ENCODE data around the gene C14orf93. TPM values are rescaled to one million over a fixed set of nuclear protein-coding genes. Genes with fewer than 3 reads are reported as not detected.

C14orf93 gene
- polyA plus RNA-seq, 2 of the 4 experiments (the other 2 are of a cell fraction): 6.8 to 9.7 TPM

- TF ChIP-seq GATA3 (IDR thresholded peaks at IDR 0.05; ENCODE audit: borderline replicate concordance) (no peak), CBX2 (IDR thresholded peaks at IDR 0.05; ENCODE audit: borderline replicate concordance, low read depth) (no peak), PBX3 (IDR thresholded peaks at IDR 0.05) (no peak), MAX (IDR thresholded peaks at IDR 0.05) (no peak)
Measured at GRCh38 chr14:23051141-23052057, 41.5 kb upstream of the C14orf93 start (continued).

GRCh38 chr14:23049011-23049410 lies 39.1 kb upstream of the C14orf93 start:
- FAIRE-seq: no peak
- no peak overlapping the region for H3K4me3 ChIP-seq
- no peaks in the 10 kb centered on the region for H3K4me1 ChIP-seq
- TF ChIP-seq FOXS1 (CRISPR knock-in tag; IDR thresholded peaks at IDR 0.05) (no peak), RFX5 (IDR thresholded peaks at IDR 0.05) (no peak), HOXB13 (CRISPR knock-in tag; IDR thresholded peaks at IDR 0.05; ENCODE audit: low read depth) (no peak), ELK1 (IDR thresholded peaks at IDR 0.05; ENCODE audit: low read depth, low read length) (no peak), GATA3 (IDR thresholded peaks at IDR 0.05; ENCODE audit: borderline replicate concordance) (no peak), TP53 (CRISPR knock-in tag; IDR thresholded peaks at IDR 0.05) (no peak)
- H3K4me2 ChIP-seq: no peak overlapping the region
- DNase-seq (ENCODE audit: low read depth in 1 of 2, low spot score in 1 of 2): no peak
- ATAC-seq: no peak
- POLR2A ChIA-PET: no interaction called here
- no peaks in the 10 kb centered on the region for H3K9me3 ChIP-seq
- CTCF ChIA-PET: interaction anchor here (0.9 to 33.8 kb wide), 4 partner anchors 10 to 119 kb away, joined by 3 to 1206 read pairs (median 30); partner anchors contain the start of genes AJUBA and CDH24
- no peak overlapping the region for H3K27ac ChIP-seq
- 100% methylated on average over 4 of the region's 9 CpGs for WGBS (ENCODE audit: missing lambda C conversion rate)

- ATAC-seq: no peak
- ChIA-PET CTCF (interaction anchor here (0.7 to 33.8 kb wide), 6 partner anchors 10 to 60 kb away, joined by 3 to 1206 read pairs (median 3); partner anchors contain the start of genes AJUBA and CDH24), POLR2A (no interaction called here)
- no peak for TF ChIP-seq RNF2 (IDR thresholded peaks at IDR 0.05; ENCODE audit: borderline replicate concordance, low read depth)
- no peak for TF ChIP-seq CEBPB (IDR thresholded peaks at IDR 0.05)
- no peak for TF ChIP-seq ELK1 (IDR thresholded peaks at IDR 0.05; ENCODE audit: low read depth, low read length)
- TF ChIP-seq KDM5A (IDR thresholded peaks at IDR 0.05): no peak
- TF ChIP-seq CHD4 (IDR thresholded peaks at IDR 0.05; ENCODE audit: borderline replicate concordance): no peak
- TF ChIP-seq HOXB5 (CRISPR knock-in tag; IDR thresholded peaks at IDR 0.05): no peak
- no peak for TF ChIP-seq CBX2 (IDR thresholded peaks at IDR 0.05; ENCODE audit: borderline replicate concordance, low read depth)
- TF ChIP-seq CTCF (IDR thresholded peaks at IDR 0.05): no peak
- TF ChIP-seq TFCP2L1 (CRISPR knock-in tag; IDR thresholded peaks at IDR 0.05): no peak
- no peak for TF ChIP-seq MAFK (IDR thresholded peaks at IDR 0.05; ENCODE audit: partially characterized antibody)
- TF ChIP-seq POLR2A (IDR thresholded peaks at IDR 0.05; ENCODE audit: low read length): no peak
- no peak for TF ChIP-seq NPAS2 (CRISPR knock-in tag; IDR thresholded peaks at IDR 0.05; ENCODE audit: borderline replicate concordance)
- Histone ChIP-seq H3K4me1 (no peaks in the 10 kb centered on the region), H3K4me2 (no peak overlapping the region), H3K27ac (no peak overlapping the region), H3K9me3 (no peaks in the 10 kb centered on the region), H3K4me3 (no peak overlapping the region)
- no peak for FAIRE-seq
- 94% methylated on average over 63 of the region's 85 CpGs for WGBS (ENCODE audit: missing lambda C conversion rate)
- DNase-seq (ENCODE audit: low read depth in 1 of 2, low spot score in 1 of 2): no peak
Measured at GRCh38 chr14:23047751-23048693, 38.1 kb upstream of the C14orf93 start.

Data from A549 (cell line).